Umbilical cord (tissue), 2 donors: ENCODE measurements around the gene SPDEF. TPM values are rescaled to one million over a fixed set of nuclear protein-coding genes. Genes with fewer than 3 reads are reported as not detected.

Experiments used
- DNase-seq: peaks from one replicate; pipeline ENCODE4 v3.0.0-alpha.2; 2015; ENCODE audit warnings: low spot score
- total RNA-seq: library from RNA; depleted of rRNA; stranded (reverse); fragments of >200 nt; gene quantifications from one replicate; pipeline ENCODE4 v1.2.3, GENCODE V29; 2014; ENCODE audit warnings: low replicate concordance; ENCODE audit not compliant: insufficient read depth

The SPDEF gene
- total RNA-seq, 1 donor from 2014 or later = 0.96 TPM

DNA sequence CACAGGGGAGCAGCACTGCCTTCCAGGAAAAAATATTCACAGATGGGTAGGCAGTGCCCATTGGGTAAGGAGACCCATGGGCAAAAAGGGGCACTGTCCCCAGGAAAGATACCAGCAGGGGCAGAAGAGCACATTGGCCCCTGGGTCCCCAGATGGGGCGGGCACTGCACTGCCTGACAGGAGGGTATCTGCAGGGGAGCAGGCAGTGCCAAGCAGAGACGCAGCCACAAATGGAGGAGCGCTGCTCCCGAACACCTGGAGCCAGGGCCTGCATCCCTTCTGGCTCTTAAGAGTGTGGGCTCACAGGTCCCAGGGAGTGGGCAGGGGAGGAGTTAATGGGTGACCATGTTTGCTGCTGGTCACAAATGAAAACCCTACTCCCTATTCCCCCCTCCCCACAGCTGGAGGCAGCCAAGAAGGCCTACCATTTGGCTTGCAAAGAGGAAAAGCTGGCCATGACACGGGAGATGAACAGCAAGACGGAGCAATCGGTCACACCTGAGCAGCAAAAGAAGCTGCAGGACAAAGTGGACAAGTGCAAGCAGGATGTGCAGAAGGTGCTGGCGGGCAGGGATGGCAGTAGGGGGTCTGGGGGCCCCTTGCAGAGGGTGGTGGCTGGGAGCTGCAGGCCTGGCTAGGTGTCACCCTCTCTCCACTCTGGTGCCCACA, 27.0 kb downstream of the SPDEF start:
- no peak for DNase-seq

DNA sequence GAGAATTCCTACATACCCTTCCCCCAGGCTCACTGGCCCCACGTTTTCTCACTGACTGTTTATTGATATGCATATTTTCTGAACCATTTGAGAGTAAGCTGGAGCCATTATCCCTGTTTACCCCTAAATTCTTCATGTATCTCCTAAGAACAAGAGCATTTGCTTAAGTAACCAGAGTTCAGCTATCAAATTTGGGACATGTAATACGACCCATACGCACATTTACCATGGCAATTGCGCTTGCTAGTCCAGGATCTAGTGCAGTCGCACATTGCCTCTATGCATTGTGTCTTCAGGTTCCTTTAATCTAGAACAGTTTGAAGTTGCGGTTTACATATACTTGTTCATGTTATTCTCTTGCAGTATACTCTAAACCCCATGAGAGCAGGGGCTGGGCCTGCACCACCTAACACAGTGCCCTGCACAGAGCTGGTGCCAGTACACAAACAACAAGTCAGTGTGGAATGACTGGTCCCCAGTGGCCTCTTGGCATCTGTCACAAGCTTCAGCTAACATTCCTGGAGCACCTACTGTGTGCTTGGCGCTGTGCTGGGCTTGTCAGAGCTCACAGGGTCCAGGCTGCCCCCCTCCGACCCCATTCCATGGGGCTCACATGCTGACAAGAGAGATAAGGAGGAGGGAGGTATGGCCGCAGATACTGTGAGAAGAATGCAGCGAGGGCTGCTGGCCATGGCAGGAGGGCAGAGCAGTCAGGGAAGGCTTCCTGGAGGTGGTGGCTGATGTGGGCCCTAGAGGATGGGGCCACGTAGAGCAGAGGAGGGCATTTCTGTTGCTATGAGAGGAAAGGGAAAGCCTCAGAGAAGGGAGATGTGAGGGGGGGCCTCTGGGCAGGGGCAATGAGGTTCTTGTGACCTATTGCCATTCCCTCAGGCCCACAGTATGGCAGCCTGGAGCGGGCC, 28.1 kb downstream of the SPDEF start:
- DNase-seq = no peak

DNA sequence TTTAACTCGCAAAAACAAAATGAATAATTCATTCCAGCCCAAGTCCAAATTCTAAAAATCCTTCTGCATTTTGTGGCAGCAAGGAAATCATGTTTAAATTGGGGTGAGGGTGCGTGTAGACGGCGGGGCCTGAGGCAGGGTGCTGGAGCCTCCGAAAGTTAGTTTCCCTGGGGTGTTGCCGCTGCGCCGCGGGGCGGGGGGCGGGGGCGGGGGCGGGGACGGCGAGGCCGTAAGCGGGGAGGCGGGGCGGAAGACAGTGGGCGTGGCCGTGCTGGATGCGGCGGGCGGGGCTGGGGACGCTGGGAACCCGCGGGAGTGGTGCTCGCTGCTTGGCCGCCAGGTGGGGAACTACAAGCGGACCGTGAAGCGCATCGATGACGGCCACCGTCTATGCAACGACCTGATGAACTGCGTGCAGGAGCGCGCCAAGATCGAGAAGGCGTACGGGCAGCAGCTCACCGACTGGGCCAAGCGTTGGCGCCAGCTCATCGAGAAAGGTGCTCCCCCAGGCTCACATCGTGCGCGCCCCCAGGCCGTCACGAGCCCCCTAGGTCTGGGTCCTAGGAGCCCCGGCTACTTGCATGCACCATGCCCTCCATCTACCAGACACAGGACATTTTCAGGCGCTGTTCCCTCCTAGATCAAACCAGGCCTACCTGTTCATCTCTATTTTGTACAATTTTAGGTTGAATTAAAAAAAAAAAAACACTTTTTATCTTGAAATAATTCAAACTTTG, 29.0 kb downstream of the SPDEF start:
- peak; percentile 90 for DNase-seq

DNA sequence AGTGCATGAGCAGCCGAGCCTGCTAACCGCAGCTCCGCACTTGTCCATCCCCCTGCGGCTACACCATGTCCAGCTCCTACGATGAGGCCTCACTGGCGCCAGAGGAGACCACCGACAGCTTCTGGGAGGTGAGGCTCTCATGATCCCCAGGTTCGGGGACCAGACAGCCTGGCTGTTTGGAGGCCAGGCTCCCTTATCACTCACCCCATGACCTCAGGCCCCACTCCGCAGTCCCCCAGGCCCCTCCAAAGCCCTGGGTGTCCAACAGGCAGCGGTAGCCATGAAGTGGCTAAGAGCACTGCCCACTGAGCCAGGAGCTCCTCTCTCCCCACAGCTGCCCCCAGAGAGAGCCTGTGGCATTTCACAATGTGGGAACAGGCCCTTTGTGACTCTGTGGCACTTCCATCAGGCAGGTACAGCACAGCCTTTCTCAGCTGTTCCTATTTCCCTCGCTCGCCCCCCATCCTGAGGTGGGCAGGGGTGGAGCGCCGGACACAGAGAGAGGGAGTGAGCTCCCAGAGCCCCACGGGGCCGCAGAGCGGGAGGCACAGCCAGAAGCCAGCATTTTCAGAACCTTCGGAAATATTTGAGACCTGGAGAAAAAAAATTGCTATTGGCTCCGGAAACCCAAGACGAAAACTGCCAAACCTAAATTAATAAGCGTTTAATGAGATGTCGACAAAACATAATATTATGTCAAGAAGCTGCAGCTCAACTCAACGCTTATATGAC, 29.7 kb downstream of the SPDEF start:
- peak; percentile 21 for DNase-seq

DNA sequence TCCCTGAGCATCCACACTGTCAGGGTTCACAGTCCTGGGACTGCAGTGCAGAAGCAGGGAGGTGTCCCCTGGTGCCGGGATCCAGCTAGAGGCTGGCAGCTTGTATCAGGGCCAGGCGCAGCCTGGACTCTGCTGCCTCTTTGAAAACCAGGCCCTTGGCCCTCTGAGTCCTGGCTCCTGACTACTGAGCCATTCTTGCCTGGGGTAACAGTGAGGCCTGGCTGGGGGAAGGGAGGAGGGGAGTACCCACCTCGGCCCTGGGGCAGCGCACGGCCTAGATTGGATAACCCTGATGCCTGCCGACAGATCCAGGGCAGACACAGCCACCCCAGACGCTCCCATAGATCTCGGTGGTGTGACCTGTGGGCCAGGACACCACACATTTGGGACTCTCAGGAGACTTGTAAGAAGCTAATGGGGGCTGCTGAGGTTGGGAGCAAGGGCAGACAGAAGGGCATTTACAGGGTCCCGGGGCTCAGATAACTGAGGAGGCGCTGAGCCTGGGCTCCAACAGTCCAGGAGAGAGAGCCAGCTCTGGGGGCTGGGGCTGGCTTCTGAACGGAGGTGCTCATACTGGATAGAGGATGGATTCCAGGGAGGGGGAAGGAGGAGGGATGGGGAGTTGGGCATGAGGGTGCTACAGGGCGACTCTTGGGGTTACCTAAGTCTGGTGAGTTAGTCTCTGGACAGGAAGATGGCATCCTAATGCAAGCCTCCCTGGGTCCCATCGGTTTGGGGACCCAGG, 30.5 kb downstream of the SPDEF start:
- DNase-seq = no peak

DNA sequence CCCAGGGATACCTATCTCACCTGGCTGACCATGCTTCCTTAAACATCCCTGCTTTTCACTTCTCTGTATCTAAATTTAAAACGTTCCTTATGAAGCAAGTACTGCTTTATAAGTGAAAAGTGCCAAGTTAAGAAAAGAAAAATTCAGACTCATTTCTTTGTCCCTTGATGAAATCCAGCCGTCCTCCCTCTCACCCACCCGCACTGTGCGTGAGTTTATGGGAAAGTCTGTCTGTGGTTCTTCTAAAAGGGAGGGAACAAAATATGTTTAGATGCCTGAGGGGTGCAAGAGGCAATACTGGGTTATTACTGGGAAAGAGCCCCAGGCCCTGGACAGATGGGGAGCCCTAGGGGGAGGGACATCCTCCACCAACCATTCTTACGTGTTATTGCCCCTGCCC, 31.2 kb downstream of the SPDEF start:
- peak; percentile 35 for DNase-seq

DNA sequence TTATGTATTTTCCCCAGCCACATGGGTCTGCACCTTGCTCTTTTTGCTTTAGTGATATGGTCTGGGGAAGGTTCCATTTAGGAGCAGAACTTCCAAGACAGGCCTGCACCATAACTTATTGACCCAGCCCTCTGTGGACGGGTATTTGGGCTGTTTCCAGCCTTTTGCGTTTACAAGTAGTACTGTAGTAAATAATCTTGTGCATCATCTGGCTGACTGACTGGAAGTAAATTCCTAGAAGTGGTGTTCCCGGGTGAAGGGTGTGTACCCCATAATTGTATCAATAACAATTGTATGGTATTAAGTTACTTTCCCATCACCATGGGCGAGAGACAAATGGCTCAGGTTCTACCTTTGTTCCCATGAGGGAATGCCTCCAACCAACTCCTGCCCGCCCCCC, 31.6 kb downstream of the SPDEF start:
- no peak for DNase-seq

DNA sequence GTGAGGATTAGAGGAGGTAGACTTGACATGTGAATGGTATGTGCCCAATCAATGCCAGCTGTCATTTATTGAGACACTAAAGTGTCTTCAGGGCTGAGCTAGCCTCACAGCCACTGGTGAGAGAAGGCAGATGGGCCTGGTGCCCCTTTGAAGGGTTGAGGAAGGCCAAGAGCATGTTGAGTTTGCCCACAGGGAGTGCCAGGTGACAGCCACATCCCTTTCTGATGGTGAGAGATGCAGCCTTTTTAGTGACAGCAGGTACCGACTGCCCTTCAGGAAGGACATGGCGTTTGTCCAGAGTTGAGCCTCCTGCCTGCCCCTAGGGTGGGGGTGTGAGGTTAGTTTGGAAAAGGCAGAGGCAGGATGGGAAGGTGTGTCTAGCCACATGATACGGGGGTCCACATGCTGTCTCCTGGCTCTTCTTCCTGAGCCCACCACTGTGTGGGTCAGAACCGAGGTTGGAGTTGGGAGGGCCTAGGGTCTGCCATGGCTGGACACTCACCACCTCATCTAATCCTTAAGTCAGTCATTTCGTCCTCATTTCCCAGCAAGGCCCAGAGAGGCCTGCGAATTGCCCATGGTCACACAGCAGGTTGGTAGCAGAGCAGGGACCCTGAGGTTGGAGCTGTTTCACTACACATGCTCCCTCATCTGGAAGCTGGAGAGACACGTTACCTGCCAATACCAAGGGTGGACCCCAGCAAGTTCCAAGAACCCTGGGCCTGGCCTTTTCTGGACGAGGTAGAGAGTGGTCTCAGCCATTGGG, 32.5 kb downstream of the SPDEF start:
- no peak for DNase-seq

DNA sequence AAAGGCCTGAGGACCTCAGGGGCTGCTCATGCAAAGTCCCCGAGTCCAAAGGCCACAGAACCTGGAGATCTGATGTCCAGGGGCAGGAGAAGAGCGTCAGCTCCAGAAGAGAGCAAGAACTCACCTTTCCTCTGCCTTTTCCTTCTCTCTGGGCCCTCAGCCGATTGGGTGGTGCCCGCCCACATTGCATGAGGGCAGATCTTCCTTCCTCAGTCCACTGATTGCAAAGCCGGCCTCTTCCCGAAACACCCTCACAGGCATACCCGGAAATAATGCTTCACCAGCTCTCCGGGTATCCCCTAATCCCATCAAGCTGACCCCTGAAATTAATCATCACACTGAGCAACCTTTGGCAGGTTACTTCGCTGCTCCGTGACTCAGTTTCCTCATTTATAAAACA, 33.4 kb downstream of the SPDEF start:
- no peak for DNase-seq

DNA sequence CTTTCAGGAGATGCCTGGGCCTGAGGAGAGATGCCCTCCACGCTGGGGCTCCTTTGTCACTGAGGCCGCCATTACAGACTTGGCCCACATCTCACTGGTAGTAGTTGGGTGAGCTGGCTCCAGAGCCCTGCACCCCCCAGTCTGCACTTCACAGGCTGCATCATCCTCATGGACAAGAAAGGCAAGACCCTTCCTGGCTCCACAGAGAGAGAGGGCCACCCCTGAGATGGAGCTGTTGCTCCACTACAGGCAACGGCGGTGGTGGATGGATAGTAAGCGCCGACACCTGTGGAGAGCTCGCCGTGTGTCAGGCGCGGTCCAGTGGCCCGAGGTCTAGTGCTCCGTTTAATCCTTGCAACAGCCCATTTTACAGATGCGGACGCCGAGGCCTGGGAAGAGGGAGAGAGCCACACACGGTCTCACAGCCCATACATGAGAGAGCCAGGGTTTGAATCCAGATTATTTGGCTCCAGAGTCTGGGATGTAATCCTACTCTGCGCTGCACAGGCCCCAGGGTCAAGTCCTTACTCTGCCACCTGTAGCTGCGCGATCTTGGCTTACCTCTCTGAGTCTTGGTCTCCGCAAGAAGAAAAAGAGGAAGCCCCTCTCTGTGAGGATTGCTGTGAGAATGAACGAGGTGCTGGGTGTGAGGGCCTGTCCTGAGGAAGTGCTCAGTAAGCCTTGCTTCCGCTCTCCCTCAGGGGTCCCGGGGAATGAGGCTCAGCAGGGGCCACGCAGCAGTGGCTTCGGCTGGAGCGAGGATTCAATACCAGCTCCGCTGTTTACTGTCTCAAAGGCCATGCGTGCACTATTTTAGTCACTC, 34.5 kb downstream of the SPDEF start:
- DNase-seq = no peak

DNA sequence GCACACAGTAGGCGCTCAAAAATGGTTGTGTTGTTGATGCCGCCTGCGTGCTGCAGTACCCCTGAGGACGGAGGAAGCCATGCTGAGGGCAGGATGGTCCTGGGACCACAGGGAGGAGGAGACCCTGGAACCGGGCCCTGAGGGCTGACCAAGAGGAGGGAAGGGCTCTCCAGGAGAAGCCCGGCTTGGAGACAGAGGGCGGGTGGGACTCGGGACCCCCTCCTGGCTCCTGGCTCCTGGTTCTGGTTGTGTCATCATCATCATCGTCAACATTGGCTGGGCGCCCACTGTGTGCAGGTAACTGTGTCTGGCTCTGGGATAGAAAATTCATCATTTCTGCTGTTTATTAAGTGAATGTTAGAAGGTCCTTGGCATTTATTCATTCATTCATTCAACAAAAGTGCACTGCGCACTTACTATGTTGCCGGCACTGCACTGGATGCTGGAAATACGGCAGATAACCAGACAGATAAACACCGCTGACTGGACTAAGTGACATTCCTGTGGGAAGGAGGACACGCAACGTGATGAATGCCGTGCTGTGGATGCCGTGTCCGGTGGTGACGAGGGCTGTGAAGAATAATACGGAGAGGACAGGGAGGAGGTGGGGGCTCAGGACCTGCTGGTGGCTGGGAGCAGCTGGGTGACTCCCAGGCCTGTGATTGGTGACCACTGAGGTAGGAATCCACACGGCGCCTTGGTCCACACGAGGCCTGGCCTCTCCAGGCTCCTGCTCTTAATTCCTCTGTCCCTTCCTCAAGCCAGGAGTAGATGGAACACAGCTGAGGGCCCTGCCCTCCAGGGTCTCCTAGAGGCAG, 35.3 kb downstream of the SPDEF start:
- no peak for DNase-seq

DNA sequence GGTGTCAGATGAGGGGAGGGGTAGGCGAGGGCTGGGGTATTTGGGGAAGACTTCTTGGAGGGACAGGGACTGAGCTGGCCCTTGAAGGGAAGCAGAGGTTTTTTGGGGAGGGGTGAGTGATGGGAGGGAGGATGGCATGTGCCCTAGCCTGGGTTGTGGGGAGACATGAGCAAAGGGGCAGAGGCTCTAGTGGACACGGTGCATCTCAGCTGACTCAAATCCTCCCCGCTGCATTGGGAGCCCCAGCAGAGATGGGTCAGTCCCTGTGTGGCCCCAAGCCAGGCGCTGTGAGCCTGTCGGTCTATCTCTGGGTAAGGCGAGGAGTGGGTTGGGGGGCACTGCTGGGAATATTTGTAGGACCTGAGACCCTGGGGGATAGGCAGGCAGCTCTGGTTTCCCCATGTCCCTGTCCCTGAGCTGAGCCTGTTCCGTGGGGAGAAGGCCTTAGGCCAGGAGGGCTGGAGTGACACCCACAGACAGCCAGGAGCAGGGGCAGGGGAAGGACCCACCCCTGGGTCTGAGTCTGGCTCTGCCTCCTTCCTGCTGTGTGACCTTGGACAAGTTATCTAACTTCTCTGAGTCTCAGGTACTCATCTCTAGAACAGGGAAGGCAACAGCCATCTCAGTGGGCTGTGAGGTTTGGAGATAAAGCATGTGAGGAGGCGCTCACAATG, 36.0 kb downstream of the SPDEF start:
- DNase-seq = no peak

DNA sequence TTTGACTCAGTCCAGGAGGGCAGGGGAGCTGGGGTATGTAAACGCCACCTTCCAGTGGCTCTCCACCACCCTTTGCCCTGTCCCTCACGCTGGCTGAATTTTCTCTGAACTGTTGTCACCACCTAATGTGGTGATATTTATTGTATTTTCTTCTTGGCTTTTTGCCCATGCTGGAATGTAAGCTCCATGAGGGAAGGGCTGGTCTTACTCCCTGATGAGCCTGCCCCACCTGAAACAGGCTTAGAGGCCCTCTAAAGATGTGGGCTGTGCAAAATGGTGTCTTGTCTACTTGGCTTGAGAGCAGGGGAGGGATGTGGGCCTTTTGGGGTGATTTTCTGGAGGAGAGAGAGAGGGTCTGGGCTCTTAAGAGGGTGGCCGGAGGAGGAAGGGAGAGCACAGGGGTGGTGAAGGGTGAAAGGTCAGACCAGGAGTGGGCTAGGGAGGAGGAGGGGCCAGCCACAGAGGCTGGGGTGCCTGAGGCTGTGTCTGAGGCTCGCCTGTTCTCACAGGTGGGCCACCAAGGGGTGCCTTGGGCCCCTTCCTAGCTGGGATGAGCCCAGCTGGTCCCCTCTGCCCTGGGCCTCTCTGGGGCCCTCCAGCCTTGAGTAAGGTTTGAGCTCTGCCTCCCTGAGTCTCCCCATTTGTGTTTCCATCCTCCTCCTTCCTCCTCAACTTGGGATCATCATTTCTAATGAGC, 37.3 kb downstream of the SPDEF start:
- DNase-seq = no peak

DNA sequence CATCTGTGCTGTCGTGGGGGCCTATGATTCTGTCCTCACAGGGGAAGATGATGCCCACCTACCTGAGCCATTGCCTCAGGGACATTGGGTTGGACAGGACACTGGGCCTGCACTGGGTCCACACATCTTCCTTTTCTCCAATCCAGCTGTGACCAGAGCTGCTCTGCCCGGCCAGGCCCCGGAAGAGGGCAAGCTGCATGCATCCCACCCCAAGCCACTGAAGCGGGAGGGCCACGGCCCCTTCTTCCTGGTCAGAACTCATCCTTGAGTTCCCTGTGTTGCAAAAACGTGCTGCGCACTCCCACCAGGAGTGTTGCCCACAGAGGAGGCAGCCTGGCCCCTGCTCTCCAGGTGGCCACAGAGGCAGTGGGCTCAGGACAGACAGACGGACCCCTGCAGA, 38.2 kb downstream of the SPDEF start:
- DNase-seq = no peak

DNA sequence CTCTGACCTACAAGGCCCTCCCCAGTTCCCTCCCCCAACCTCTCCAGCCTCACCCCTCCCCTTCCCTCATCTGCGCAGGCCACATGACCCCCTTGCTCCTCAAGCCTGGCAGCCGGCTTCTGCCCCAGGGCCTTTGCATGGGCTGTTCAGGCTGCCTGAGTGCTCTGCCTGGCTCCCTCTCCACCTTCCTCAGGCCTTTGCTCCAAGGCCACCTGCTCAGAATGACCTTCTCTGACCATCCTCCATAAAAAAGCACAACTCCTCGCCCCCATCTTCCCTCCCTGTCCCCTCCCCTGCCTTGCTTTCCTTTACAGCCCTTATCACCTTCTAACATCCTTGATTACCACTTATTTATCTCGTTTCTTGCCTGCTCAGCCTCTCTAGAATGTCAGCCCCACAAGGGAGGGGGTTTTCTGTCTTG, 38.7 kb downstream of the SPDEF start:
- DNase-seq = no peak

DNA sequence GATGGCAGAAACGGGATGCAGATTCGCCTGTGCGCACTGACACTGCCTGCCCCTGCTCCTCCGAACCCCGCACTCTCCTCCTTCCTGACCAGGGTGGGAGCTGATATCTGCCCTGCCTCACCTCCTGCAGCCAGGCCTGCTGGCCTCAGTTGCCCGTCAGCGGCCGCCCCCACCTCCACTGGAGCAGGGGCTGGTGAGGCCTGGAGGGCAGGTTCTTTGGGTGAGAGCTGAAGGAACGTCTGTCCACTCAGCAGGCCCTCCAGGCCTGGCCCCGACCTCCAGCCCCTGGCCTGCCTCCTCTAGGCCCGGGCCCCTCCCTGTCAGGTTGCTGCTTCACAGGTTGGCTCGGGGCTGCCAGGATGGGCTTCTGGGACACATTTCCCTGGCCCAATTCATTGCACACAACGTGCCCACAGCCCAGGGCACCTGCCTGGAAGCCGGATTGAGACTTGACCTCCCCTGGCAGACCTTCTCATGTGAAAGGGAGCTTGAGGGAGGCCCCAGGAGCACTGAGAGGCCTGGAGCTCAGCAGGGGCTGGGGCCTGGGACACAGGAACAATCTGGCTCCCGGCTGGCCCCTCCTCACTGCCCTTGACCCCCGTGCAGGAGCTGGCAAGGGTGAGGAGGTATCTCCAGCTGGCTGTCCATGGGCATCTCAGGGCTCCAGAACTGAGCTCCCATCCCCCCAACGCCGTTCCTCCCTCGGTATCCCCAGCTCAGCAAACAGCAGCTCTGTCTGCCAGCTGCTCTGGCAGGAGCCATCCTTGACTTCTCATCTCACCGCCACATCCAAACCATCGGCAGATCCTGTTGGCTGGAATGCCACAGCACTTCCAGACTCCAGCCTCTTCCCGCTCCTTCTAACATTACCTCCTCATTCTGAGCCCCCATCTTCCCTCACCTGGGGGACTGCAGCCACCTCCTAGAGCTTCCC, 39.5 kb downstream of the SPDEF start:
- no peak for DNase-seq
